NB4 (cell line): ENCODE measurements around the gene JAKMIP1.

Source experiments
- CTCF ChIP-seq: IDR thresholded peaks from one replicate; pipeline ENCODE4 v1.5.1; 2012; ENCODE audit warnings: low read depth, low read length
- POLR2A ChIP-seq: IDR thresholded peaks from 2 replicates; pipeline ENCODE4 v1.6.1; 2011; ENCODE audit warnings: mild to moderate bottlenecking; ENCODE audit not compliant: insufficient read length; ENCODE audit errors: extremely low read depth

- TF ChIP-seq CTCF = no peak
- TF ChIP-seq POLR2A = no peak
These were observed 877 bp downstream of the JAKMIP1 start for GRCh38 chr4:6199422-6199921.
